ENCODE results near the gene MKRN1. TPM values are rescaled to one million over a fixed set of nuclear protein-coding genes. Genes with fewer than 3 reads are reported as not detected.

Gene MKRN1
- total RNA-seq, 1 donor from 2014 or later: 110 TPM

GRCh38 chr7:140478246-140479061 is 851 bp downstream of the MKRN1 start:
- no peaks in the 10 kb centered on the region for H3K27me3 Mint-ChIP-seq (ENCODE audit: low read depth)
- TF ChIP-seq CTCF (IDR thresholded peaks at IDR 0.05; ENCODE audit: unreplicated experiment): no peak
- H3K27ac Mint-ChIP-seq: peak overlapping the region; percentile 95

GRCh38 chr7:140476698-140477261 is 2.5 kb downstream of the MKRN1 start:
- H3K36me3 Mint-ChIP-seq: peaks cover 2% of the 10 kb centered on the region
- no peak for DNase-seq (ENCODE audit: low spot score in 2 of 2, unreplicated experiment in 2 of 2)
- TF ChIP-seq CTCF (IDR thresholded peaks at IDR 0.05; ENCODE audit: unreplicated experiment): no peak
- H3K9me3 Mint-ChIP-seq: no peaks in the 10 kb centered on the region
- no peaks in the 10 kb centered on the region for H3K27me3 Mint-ChIP-seq (ENCODE audit: low read depth)
- peaks cover 28% of the 10 kb centered on the region for H3K4me1 Mint-ChIP-seq
- peak overlapping the region; percentile 95 for H3K27ac Mint-ChIP-seq
- peak overlapping the region; percentile 92 for H3K4me3 Mint-ChIP-seq

More at GRCh38 chr7:140478246-140479061, 851 bp downstream of the MKRN1 start:
- peaks cover 22% of the 10 kb centered on the region for H3K4me1 Mint-ChIP-seq
- peaks cover 1% of the 10 kb centered on the region for H3K36me3 Mint-ChIP-seq
- H3K4me3 Mint-ChIP-seq: peak overlapping the region; percentile 92
- no peaks in the 10 kb centered on the region for H3K9me3 Mint-ChIP-seq
- peak; percentile 49 to 75 for DNase-seq (ENCODE audit: low spot score in 2 of 2, unreplicated experiment in 2 of 2)

DNA sequence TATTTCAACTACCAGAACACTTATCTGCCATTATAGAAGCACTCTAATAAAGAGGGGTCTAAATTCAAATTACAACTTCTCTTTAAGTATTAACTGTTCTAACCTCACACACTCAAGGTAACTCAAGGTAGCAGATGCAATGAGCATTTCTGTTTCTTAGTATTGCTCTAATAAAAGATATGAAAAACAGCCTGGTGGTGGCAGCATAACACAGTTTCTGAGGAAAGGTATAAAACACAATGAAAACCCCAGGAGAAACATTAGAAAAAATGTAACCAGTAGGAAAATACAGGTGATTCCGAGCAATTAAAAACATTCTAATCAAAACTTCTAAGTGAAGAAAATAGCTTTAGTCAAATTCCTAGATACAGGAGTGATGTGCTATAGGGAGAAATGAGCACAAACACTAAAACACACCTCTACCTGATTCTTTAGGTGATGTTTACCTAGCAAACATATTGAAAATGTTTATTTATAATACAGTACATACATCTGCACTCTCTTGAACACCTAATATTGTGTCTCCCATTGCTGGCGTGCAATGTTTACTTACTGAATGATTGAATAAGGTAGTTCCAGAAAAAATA is 3.5 kb downstream of the MKRN1 start:
- H3K36me3 Mint-ChIP-seq: peaks cover 6% of the 10 kb centered on the region
- H3K27ac Mint-ChIP-seq: peak overlapping the region; percentile 87
- no peaks in the 10 kb centered on the region for H3K27me3 Mint-ChIP-seq (ENCODE audit: low read depth)
- no peaks in the 10 kb centered on the region for H3K9me3 Mint-ChIP-seq
- peaks cover 29% of the 10 kb centered on the region for H3K4me1 Mint-ChIP-seq
- DNase-seq (ENCODE audit: low spot score in 2 of 2, unreplicated experiment in 2 of 2): no peak
- peak; percentile 44 for TF ChIP-seq CTCF (IDR thresholded peaks at IDR 0.05; ENCODE audit: unreplicated experiment)
- peak overlapping the region; percentile 47 for H3K4me3 Mint-ChIP-seq

- no peaks in the 10 kb centered on the region for H3K27me3 Mint-ChIP-seq (ENCODE audit: low read depth)
- H3K27ac Mint-ChIP-seq: no peak overlapping the region
- H3K36me3 Mint-ChIP-seq: peaks cover 37% of the 10 kb centered on the region
- H3K4me1 Mint-ChIP-seq: peaks cover 12% of the 10 kb centered on the region
- no peak for TF ChIP-seq CTCF (IDR thresholded peaks at IDR 0.05; ENCODE audit: unreplicated experiment)
- no peak overlapping the region for H3K4me3 Mint-ChIP-seq
- DNase-seq (ENCODE audit: low spot score in 2 of 2, unreplicated experiment in 2 of 2): no peak
- H3K9me3 Mint-ChIP-seq: no peaks in the 10 kb centered on the region
These were observed 16.2 kb downstream of the MKRN1 start for GRCh38 chr7:140463111-140463510.

- no peak for TF ChIP-seq CTCF (IDR thresholded peaks at IDR 0.05; ENCODE audit: unreplicated experiment)
- Mint-ChIP-seq H3K27ac (no peak overlapping the region), H3K9me3 (no peaks in the 10 kb centered on the region), H3K4me3 (no peak overlapping the region), H3K27me3 (ENCODE audit: low read depth) (no peaks in the 10 kb centered on the region), H3K4me1 (peaks cover 9% of the 10 kb centered on the region), H3K36me3 (peaks cover 50% of the 10 kb centered on the region)
- no peak for DNase-seq (ENCODE audit: low spot score in 2 of 2, unreplicated experiment in 2 of 2)
These were observed 20.4 kb downstream of the MKRN1 start for GRCh38 chr7:140458916-140459315.

Measured in mesothelial cell of epicardium (in vitro differentiated cells).